Left kidney (tissue), 2 donors: Measurements from ENCODE around the gene OR2A1. TPM values are rescaled to one million over a fixed set of nuclear protein-coding genes. Genes with fewer than 3 reads are reported as not detected.
"Not testable (repeated sequence)": the region's sequence is repeated elsewhere in the genome, so short reads cannot be mapped to it uniquely, and the experiment has no call there.

Experiments used
- DNase-seq: peaks from one replicate; pipeline ENCODE4 v3.0.0-alpha.2; 2013
- polyA plus RNA-seq: library from polyadenylated mRNA; unstranded; fragments of 120-200 nt; gene quantifications from one replicate; pipeline ENCODE4 v1.2.1, GENCODE V29; 2013; ENCODE audit not compliant: insufficient read length

Gene OR2A1
- polyA plus RNA-seq, 1 donor, result 1.2 TPM

- not testable (repeated sequence) for DNase-seq
These were observed 11.1 kb downstream of the OR2A1 start for GRCh38 chr7:144323359-144323758.

GRCh38 chr7:144325868-144326267 is 13.6 kb downstream of the OR2A1 start:
- not testable (repeated sequence) for DNase-seq

GRCh38 chr7:144330044-144330443 is 17.8 kb downstream of the OR2A1 start:
- DNase-seq, result not testable (repeated sequence)

GRCh38 chr7:144331221-144331995 is 19.2 kb downstream of the OR2A1 start:
- not testable (repeated sequence) for DNase-seq

GRCh38 chr7:144331996-144332288 is 19.7 kb downstream of the OR2A1 start:
- not testable (repeated sequence) for DNase-seq

DNA sequence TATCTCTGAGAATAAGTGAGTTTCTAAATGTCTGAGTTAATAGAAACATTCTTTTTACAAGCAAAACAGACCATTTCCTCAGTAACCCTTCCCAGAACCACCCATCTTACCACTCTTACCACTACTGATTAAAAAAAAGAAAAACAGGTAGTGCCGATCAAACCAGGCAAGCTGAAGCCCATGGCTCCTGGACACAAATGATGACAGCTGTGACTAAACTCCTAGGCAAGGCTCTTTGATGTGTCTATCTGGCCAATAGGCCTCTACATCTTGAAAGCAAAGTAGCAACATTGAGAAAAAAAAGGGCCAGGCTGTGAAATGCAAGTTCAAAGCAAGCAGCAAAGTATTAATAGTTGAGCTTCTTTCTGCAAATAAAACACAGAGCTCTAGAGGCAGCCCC is 36.4 kb downstream of the OR2A1 start:
- DNase-seq, result not testable (repeated sequence)

DNA sequence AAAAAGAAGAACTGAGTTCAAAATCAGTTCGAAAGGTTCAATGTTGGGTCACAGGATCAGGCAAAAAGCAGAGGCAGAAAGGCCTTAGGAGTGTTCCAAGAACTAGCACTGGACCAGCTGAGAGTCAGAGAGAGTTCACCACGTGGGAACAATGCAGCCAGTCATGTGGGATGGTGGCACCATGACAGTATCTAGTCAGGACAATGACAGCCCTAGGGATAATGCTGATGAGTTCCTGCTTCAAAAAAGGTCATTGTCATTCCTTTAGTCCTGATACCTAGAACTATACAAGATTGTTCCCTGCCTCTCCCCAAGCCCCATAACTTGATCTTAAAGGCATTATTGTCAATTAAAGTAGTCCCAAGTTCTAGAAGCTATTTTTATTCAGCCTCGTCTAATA is 39.4 kb downstream of the OR2A1 start:
- DNase-seq, result not testable (repeated sequence)

DNA sequence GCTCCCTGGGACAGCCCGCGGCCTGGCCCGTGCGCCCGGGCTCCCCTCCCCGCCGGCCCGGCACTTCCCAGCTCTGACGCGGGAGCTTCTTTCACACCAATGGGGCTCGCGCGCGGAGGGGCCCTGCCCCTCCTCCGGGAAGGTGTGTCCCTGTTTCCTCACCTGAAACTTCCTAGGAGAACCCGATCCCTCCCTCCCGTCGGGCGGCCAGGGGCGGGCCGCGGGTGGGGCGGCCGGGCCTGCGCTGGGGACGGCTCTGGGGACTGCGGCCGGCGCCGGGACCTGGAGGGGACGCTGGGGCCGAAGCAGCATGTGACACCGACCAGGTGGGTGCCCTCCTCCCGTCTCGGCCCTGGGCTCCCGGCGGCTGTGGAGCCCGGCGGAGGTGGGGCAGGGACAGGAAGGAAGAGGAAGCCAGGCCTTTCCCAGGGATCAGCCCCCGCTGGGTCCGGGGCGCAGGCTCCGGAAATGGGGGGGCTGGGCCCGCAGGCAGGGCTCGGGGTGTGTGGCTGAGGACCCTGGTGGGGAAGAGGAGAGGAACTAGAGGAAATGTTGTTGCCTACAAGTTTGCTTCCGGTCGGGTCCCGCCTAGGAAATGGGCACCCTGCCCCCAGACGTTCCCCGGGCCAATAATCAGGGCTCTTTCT is 43.1 kb downstream of the OR2A1 start, which contains the start of gene ARHGEF5:
Gene ARHGEF5, plus strand, starts transcription at position 227 of the 647 bp plus-strand sequence. CDS start 7,268 bp downstream, outside the sequence.
- not testable (repeated sequence) for DNase-seq

DNA sequence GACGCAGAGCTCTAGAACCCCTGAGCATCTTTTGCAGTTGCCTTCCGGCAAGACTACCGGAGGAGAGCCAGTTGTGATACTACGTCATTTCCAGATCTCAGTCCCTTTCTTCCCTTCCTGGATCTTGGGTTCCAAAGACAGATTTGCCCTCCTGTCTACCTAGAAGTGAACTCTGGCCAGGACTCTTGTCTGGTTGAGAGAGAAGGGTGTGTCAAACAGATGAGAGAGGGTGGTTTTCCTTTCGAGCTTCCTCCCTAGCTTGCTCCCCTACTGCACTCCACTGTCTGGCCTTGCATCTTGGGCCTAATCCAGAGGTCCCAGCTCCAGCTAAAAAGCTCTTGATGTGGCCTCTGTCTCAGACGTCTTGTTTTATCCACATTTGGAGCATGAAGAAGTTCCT is 44.0 kb downstream of the OR2A1 start:
- DNase-seq, result not testable (repeated sequence)

DNA sequence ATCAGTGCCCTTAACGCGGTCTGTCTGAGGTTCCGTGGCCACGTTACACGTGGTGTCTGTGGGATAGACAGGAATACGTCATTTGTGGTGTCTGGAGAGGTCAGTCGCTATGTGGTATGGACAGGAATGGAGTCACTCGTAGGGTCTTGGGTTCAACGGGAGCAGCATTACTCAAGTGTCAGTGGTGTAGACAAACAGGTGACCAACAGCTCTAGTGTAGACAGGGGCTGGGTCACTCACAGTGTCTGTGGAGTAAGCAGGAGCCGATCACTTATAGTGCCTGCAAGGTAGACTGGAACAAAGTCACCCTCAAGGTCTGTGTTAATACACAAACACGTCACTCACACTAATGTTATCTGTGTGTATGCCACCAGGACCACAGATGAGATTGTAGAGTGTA is 44.6 kb downstream of the OR2A1 start:
- DNase-seq, result not testable (repeated sequence)

DNA sequence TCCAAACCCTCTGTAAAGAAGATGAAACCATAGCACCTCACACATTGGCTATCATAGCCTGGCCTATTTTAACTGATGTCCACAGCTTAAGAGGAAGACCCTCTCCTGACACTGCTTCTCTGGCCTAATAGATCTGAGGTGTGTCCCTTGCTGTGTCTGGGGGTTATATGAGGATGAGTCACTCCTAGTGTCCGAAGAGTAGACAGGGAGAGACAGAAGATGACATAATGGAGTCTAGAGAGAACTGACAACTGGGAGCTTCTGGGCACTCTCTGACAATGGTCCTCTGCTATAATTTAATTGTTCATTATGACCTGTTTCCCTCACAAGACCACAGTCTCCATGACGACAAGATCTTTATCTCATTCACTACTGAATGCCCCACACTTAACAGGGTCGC is 49.8 kb downstream of the OR2A1 start:
- not testable (repeated sequence) for DNase-seq

GRCh38 chr7:144365523-144365922 is 53.3 kb downstream of the OR2A1 start:
- DNase-seq, result not testable (repeated sequence)

GRCh38 chr7:144367250-144367649 is 55.0 kb downstream of the OR2A1 start:
- not testable (repeated sequence) for DNase-seq

DNA sequence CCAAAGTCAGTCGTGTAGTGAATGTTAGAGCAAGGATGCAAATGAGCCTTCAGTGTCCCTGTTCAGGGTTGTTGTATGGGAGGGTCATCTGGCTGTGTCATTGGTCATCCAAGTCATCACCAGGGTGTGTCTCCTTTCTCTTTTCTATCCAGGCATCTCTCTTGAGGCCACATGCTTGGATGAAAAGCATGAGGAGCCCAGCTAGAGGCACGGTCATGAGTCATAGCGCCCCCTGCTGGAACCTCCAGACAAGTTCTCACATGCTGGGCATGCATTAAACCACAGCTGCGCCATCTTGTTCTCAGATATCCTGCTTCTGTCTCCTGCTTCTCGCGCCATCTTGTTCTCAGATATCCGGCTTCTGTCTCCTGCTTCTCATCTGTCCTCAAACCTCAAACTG is 57.0 kb downstream of the OR2A1 start:
- DNase-seq, result not testable (repeated sequence)

Other genes with a start within 250 kb of the OR2A1 start
- 0.22 TPM for gene OR2A25, start 242.6 kb upstream of the OR2A1 start, polyA plus RNA-seq
- gene OR2A12, start 226.1 kb upstream of the OR2A1 start, polyA plus RNA-seq, result 0.05 TPM
- gene OR2A2, start 202.8 kb upstream of the OR2A1 start, polyA plus RNA-seq, result not detected
- not detected for gene OR2A14, start 189.2 kb upstream of the OR2A1 start, polyA plus RNA-seq
- gene CTAGE4, start 129.0 kb upstream of the OR2A1 start, polyA plus RNA-seq, result 1.0 TPM
- 24.0 TPM for gene ARHGEF35, start 116.6 kb upstream of the OR2A1 start, polyA plus RNA-seq
- 1.8 TPM for gene OR2A42, start 72.8 kb upstream of the OR2A1 start, polyA plus RNA-seq
- 9.4 TPM for gene OR2A7, start 47.6 kb upstream of the OR2A1 start, polyA plus RNA-seq
- 12.3 TPM for gene CTAGE8, start 43.1 kb upstream of the OR2A1 start, polyA plus RNA-seq
- gene ARHGEF5, start 43.0 kb downstream of the OR2A1 start, polyA plus RNA-seq, result 18.8 TPM
- gene NOBOX, start 91.3 kb downstream of the OR2A1 start, polyA plus RNA-seq, result not detected